Neural cell (in vitro differentiated cells): ENCODE measurements around the gene PBX3. TPM values are rescaled to one million over a fixed set of nuclear protein-coding genes. Genes with fewer than 3 reads are reported as not detected.

ENCODE experiments used
- H2AFZ ChIP-seq: fragments of 200-600, 300-800 bp; sonication (generic), shearing (Covaris generic); 2 replicates; pipeline ENCODE4 v1.6.0; 2014; ENCODE audit warnings: low read depth, mild to moderate bottlenecking, antibody characterized with exemption, low read length, moderate library complexity
- H3F3A ChIP-seq: fragments of 200-600 bp; shearing (Covaris generic); 2 replicates; pipeline ENCODE4 v1.6.1; 2016; ENCODE audit warnings: mild to moderate bottlenecking, moderate library complexity, mixed read lengths, antibody characterized with exemption, low read length; ENCODE audit not compliant: insufficient read depth, poor library complexity, severe bottlenecking
- H3K27ac ChIP-seq: fragments of 200-600, 300-800 bp; sonication (generic), shearing (Covaris generic); 2 replicates; pipeline ENCODE4 v1.5.1; 2014; ENCODE audit warnings: mild to moderate bottlenecking, low read length, moderate library complexity
- H3K27me3 ChIP-seq: fragments of 300-800, 200-600 bp; sonication (generic), shearing (Covaris generic); 2 replicates; pipeline ENCODE4 v1.6.0; 2014; ENCODE audit warnings: mild to moderate bottlenecking, low read depth, low read length, moderate library complexity; ENCODE audit not compliant: insufficient read depth
- H3K36me3 ChIP-seq: fragments of 300-800, 200-600 bp; sonication (generic), shearing (Covaris generic); 2 replicates; pipeline ENCODE4 v1.5.1; 2014; ENCODE audit warnings: mild to moderate bottlenecking, antibody characterized with exemption, low read length, moderate library complexity; ENCODE audit not compliant: insufficient read depth
- H3K4me2 ChIP-seq: fragments of 300-800, 200-600 bp; sonication (generic), shearing (Covaris generic); 2 replicates; pipeline ENCODE4 v1.6.0; 2014; ENCODE audit warnings: mild to moderate bottlenecking, low read length
- H3K4me3 ChIP-seq: fragments of 300-800, 200-600 bp; sonication (generic), shearing (Covaris generic); 2 replicates; pipeline ENCODE4 v1.5.1; 2014; ENCODE audit warnings: mild to moderate bottlenecking, low read length, moderate library complexity
- H3K79me2 ChIP-seq: fragments of 200-600 bp; shearing (Covaris generic); replicated peaks from 2 replicates; pipeline ENCODE4 v1.6.0; 2014; ENCODE audit warnings: mild to moderate bottlenecking, low read length, moderate library complexity; ENCODE audit not compliant: insufficient read depth
- H3K9ac ChIP-seq: fragments of 300-800, 200-600 bp; sonication (generic), shearing (Covaris generic); 2 replicates; pipeline ENCODE4 v1.6.1; 2016; ENCODE audit warnings: mild to moderate bottlenecking, low read length, mixed read lengths
- H3K9me2 ChIP-seq: fragments of 200-600 bp; shearing (Covaris generic); 2 replicates; pipeline ENCODE4 v1.6.1; 2016; ENCODE audit warnings: mild to moderate bottlenecking, low read length, mixed read lengths; ENCODE audit not compliant: insufficient read depth
- H3K9me3 ChIP-seq: fragments of 200-600, 300-800 bp; sonication (generic), shearing (Covaris generic); 2 replicates; pipeline ENCODE4 v1.6.1; 2016; ENCODE audit warnings: mild to moderate bottlenecking, mixed run types, low read length, moderate library complexity, mixed read lengths
- H4K20me1 ChIP-seq: fragments of 200-600 bp; shearing (Covaris generic); 2 replicates; pipeline ENCODE4 v1.6.1; 2016; ENCODE audit warnings: mild to moderate bottlenecking, mixed run types; ENCODE audit not compliant: insufficient read depth
- CTCF ChIP-seq: fragments of 450-650 bp; IDR thresholded peaks from 2 replicates; pipeline ENCODE4 v1.5.1; 2014; ENCODE audit warnings: antibody characterized with exemption, mild to moderate bottlenecking, moderate library complexity; ENCODE audit not compliant: poor library complexity, severe bottlenecking
- EP300 ChIP-seq: fragments of 450-650 bp; conservative IDR thresholded peaks from 2 replicates; pipeline ENCODE4 v1.6.1; 2014; ENCODE audit warnings: antibody characterized with exemption, mild to moderate bottlenecking, moderate library complexity; ENCODE audit not compliant: poor library complexity, severe bottlenecking
- EZH2 ChIP-seq: fragments of 200-600, 300-800 bp; shearing (Covaris generic), sonication (generic); IDR thresholded peaks from 2 replicates; pipeline ENCODE4 v1.6.1; 2014; ENCODE audit warnings: antibody characterized with exemption, low read length, borderline replicate concordance, mild to moderate bottlenecking; ENCODE audit not compliant: insufficient read depth, poor library complexity, severe bottlenecking
- MXI1 ChIP-seq: fragments of 450-650 bp; conservative IDR thresholded peaks from 2 replicates; pipeline ENCODE4 v1.6.1; 2014; ENCODE audit warnings: antibody characterized with exemption, mild to moderate bottlenecking; ENCODE audit not compliant: poor library complexity, severe bottlenecking
- POLR2AphosphoS5 ChIP-seq: IDR thresholded peaks from 2 replicates; pipeline ENCODE4 v1.6.1; 2012
- RAD21 ChIP-seq: fragments of 450-650 bp; conservative IDR thresholded peaks from 2 replicates; pipeline ENCODE4 v1.6.1; 2014; ENCODE audit warnings: antibody characterized with exemption, mild to moderate bottlenecking, moderate library complexity
- SMC3 ChIP-seq: fragments of 450-650 bp; conservative IDR thresholded peaks from 2 replicates; pipeline ENCODE4 v1.6.1; 2014; ENCODE audit warnings: antibody characterized with exemption, mild to moderate bottlenecking, moderate library complexity; ENCODE audit not compliant: poor library complexity
- TAF1 ChIP-seq: IDR thresholded peaks from 2 replicates; pipeline ENCODE4 v1.6.1; 2012; ENCODE audit warnings: low read depth
- polyA plus RNA-seq: library from polyadenylated mRNA; depleted of rRNA; stranded (reverse); fragments of >200 nt; gene quantifications from 2 replicates; pipeline ENCODE4 v1.2.3, GENCODE V29; 2014
- TF ChIP-seq, protein P1 (sequence below): IDR thresholded peaks from 2 replicates; pipeline ENCODE4 v1.6.1; 2012; ENCODE audit warnings: borderline replicate concordance

Gene PBX3
- polyA plus RNA-seq, 1 donor from 2014 or later, result 398 TPM

GRCh38 chr9:125821078-125821477, 73.9 kb downstream of the PBX3 start:
- Histone ChIP-seq H2AFZ (no peak overlapping the region), H3F3A (no peaks in the 10 kb centered on the region), H3K27me3 (no peaks in the 10 kb centered on the region), H3K9me2 (no peaks in the 10 kb centered on the region), H3K9ac (no peak overlapping the region), H3K79me2 (peaks cover 87% of the 10 kb centered on the region), H3K27ac (no peak overlapping the region), H4K20me1 (peaks cover 35% of the 10 kb centered on the region), H3K4me3 (no peak overlapping the region), H3K36me3 (no peaks in the 10 kb centered on the region), H3K4me2 (no peak overlapping the region), H3K9me3 (no peaks in the 10 kb centered on the region)
- no peak for TF ChIP-seq CTCF
- no peak for TF ChIP-seq EZH2
- no peak for TF ChIP-seq RAD21
- TF ChIP-seq SMC3, result no peak

- no peak overlapping the region for H3K4me3 ChIP-seq
- peaks cover 88% of the 10 kb centered on the region for H3K79me2 ChIP-seq
- peaks cover 26% of the 10 kb centered on the region for H4K20me1 ChIP-seq
- no peak overlapping the region for H2AFZ ChIP-seq
- no peaks in the 10 kb centered on the region for H3F3A ChIP-seq
- H3K36me3 ChIP-seq, result no peaks in the 10 kb centered on the region
- no peak overlapping the region for H3K27ac ChIP-seq
- H3K4me2 ChIP-seq, result no peak overlapping the region
- H3K9me2 ChIP-seq, result no peaks in the 10 kb centered on the region
- H3K27me3 ChIP-seq, result no peaks in the 10 kb centered on the region
- H3K9ac ChIP-seq, result no peak overlapping the region
- no peaks in the 10 kb centered on the region for H3K9me3 ChIP-seq
- TF ChIP-seq TAF1, result no peak
- TF ChIP-seq, protein P1, sequence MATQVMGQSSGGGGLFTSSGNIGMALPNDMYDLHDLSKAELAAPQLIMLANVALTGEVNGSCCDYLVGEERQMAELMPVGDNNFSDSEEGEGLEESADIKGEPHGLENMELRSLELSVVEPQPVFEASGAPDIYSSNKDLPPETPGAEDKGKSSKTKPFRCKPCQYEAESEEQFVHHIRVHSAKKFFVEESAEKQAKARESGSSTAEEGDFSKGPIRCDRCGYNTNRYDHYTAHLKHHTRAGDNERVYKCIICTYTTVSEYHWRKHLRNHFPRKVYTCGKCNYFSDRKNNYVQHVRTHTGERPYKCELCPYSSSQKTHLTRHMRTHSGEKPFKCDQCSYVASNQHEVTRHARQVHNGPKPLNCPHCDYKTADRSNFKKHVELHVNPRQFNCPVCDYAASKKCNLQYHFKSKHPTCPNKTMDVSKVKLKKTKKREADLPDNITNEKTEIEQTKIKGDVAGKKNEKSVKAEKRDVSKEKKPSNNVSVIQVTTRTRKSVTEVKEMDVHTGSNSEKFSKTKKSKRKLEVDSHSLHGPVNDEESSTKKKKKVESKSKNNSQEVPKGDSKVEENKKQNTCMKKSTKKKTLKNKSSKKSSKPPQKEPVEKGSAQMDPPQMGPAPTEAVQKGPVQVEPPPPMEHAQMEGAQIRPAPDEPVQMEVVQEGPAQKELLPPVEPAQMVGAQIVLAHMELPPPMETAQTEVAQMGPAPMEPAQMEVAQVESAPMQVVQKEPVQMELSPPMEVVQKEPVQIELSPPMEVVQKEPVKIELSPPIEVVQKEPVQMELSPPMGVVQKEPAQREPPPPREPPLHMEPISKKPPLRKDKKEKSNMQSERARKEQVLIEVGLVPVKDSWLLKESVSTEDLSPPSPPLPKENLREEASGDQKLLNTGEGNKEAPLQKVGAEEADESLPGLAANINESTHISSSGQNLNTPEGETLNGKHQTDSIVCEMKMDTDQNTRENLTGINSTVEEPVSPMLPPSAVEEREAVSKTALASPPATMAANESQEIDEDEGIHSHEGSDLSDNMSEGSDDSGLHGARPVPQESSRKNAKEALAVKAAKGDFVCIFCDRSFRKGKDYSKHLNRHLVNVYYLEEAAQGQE, result no peak
- TF ChIP-seq RAD21, result no peak
- TF ChIP-seq EZH2, result no peak
- TF ChIP-seq POLR2AphosphoS5, result no peak
Measured at GRCh38 chr9:125822160-125822559, 75.0 kb downstream of the PBX3 start.

DNA sequence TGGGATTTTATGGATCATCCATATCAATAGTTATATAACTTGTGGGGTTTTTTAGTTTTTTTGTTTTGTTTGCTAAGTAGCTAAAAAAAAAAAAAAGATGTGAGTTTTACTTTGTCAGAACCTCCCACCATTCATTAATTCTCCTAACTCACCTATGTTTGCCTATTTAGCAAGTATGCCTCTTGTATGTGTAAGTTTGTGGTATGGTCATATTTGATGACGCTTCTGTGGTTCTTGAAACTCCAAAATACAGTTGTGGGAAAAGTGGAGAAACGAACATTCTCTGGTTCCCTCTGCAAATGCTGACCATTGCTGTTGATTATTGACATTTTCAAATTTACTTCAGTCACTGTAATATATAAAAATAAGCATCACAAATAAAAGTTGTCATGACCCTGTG, 75.7 kb downstream of the PBX3 start:
- Histone ChIP-seq H3K9ac (no peak overlapping the region), H4K20me1 (peaks cover 22% of the 10 kb centered on the region), H3K79me2 (peaks cover 88% of the 10 kb centered on the region), H3K27ac (no peak overlapping the region), H3F3A (no peaks in the 10 kb centered on the region), H2AFZ (no peak overlapping the region), H3K27me3 (no peaks in the 10 kb centered on the region), H3K9me2 (no peaks in the 10 kb centered on the region), H3K9me3 (no peaks in the 10 kb centered on the region), H3K36me3 (no peaks in the 10 kb centered on the region), H3K4me2 (no peak overlapping the region), H3K4me3 (no peak overlapping the region)
- TF ChIP-seq, protein P1, result no peak
- TF ChIP-seq EP300 (no peak), SMC3 (no peak), RAD21 (no peak), EZH2 (no peak), POLR2AphosphoS5 (no peak), TAF1 (no peak), MXI1 (no peak), CTCF (no peak)
